ENCODE results near the gene TCF7L2.

Gene TCF7L2

GRCh38 chr10:113067501-113067900, 117.5 kb downstream of the TCF7L2 start:
- DNase-seq (ENCODE audit: low read depth), result no peak

- no peak for DNase-seq (ENCODE audit: low read depth)
Observed at GRCh38 chr10:113068178-113068890, 118.3 kb downstream of the TCF7L2 start.

GRCh38 chr10:113069595-113069994, 119.5 kb downstream of the TCF7L2 start:
- DNase-seq (ENCODE audit: low read depth), result no peak

- DNase-seq (ENCODE audit: low read depth), result no peak
Observed at GRCh38 chr10:113071446-113071845, 121.4 kb downstream of the TCF7L2 start.

GRCh38 chr10:113073549-113074189, 123.6 kb downstream of the TCF7L2 start:
- DNase-seq (ENCODE audit: low read depth), result no peak

- no peak for DNase-seq (ENCODE audit: low read depth)
Observed at GRCh38 chr10:113076949-113077348, 126.9 kb downstream of the TCF7L2 start.

GRCh38 chr10:113078282-113078907, 128.3 kb downstream of the TCF7L2 start:
- no peak for DNase-seq (ENCODE audit: low read depth)

GRCh38 chr10:113080061-113080924, 130.2 kb downstream of the TCF7L2 start:
- no peak for DNase-seq (ENCODE audit: low read depth)

GRCh38 chr10:113080925-113081229, 130.8 kb downstream of the TCF7L2 start:
- DNase-seq (ENCODE audit: low read depth), result no peak

- no peak for DNase-seq (ENCODE audit: low read depth)
Observed at GRCh38 chr10:113084031-113084430, 134.0 kb downstream of the TCF7L2 start.

- DNase-seq (ENCODE audit: low read depth), result no peak
Observed at GRCh38 chr10:113085776-113086175, 135.7 kb downstream of the TCF7L2 start.

- no peak for DNase-seq (ENCODE audit: low read depth)
Observed at GRCh38 chr10:113086282-113086681, 136.2 kb downstream of the TCF7L2 start.

- DNase-seq (ENCODE audit: low read depth), result no peak
Observed at GRCh38 chr10:113087165-113088029, 137.3 kb downstream of the TCF7L2 start.

- no peak for DNase-seq (ENCODE audit: low read depth)
Observed at GRCh38 chr10:113088194-113088593, 138.1 kb downstream of the TCF7L2 start.

- no peak for DNase-seq (ENCODE audit: low read depth)
Observed at GRCh38 chr10:113089551-113089950, 139.5 kb downstream of the TCF7L2 start.

- DNase-seq (ENCODE audit: low read depth), result no peak
Observed at GRCh38 chr10:113091920-113092319, 141.9 kb downstream of the TCF7L2 start.

- no peak for DNase-seq (ENCODE audit: low read depth)
Observed at GRCh38 chr10:113093188-113094113, 143.4 kb downstream of the TCF7L2 start.

GRCh38 chr10:113094114-113094486, 144.1 kb downstream of the TCF7L2 start:
- DNase-seq (ENCODE audit: low read depth), result no peak

GRCh38 chr10:113095419-113096127, 145.5 kb downstream of the TCF7L2 start:
- DNase-seq (ENCODE audit: low read depth), result no peak

All from activated T-helper 9 cell treated with anti-CD3 and anti-CD28 coated beads, Interleukin-2, amount 50 U/mL, for 16 hours (primary cell).